HG03378 (cell line): ENCODE data around the gene ID2.

Source experiments
- ATAC-seq: cut with Tn5 transposase; IDR thresholded peaks from one replicate; pipeline ENCODE4 v1.9.1; 2021; ENCODE audit warnings: mild to moderate bottlenecking, moderate library complexity; ENCODE audit not compliant: unreplicated experiment

ID2 gene

DNA sequence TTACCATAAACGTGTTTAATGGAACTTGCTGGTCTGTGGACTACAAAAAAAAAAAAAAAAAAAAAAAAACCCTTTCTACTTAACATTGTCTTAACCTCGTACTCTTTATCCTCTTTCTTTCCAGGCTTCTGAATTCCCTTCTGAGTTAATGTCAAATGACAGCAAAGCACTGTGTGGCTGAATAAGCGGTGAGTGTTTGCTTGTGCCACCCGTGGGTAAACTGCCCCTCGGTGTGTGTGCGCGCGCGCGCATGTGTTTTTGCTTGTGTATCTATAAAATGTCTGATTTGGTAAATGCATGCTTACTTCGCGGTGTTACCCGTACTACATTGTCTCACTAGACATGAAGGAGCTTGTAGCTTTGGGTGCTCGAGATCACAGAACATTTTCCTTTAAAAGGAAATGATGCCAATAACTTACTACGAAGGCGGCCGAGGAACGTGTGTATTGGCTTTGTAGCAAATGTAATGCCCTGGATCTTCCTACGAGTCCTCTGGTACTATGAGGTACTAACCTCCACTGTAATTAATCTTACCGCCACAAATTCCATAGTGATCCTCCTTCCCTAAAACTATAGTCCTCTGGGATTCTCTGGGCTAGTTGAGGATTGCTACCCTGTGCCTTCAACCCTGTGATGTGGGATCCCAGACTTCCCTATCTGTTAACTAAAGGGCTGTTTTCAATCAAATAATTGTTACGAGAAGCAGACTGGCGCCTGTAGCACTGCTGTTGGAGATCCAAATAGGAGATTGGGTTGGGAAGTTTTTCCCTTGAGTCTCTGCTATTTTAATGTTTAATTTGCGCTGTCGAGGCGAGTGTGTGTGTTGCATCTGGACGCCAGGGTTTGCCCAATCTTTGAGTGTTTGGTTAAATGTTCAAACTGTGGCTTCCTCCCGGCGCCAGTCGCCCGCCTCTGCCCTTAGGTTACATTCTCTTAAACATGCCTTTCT lies 1.1 kb downstream of the ID2 start:
- no peak for ATAC-seq

DNA sequence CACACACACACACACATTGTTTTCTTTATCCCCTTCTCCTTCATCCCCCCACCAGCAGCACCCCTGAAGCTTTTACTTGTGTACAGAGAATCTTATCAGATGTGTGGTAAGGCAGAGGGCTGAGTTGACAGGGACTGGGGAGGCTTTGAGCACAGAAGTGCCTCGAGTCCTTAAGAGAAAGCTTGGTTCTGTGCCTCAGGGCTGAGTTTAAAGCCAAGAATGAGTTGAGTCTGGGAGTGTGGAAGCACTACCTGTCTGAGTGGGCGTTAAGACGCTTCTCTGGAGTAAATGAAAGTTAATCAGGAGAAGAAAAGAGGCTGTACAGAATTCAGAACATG lies 2.7 kb downstream of the ID2 start:
- no peak for ATAC-seq

DNA sequence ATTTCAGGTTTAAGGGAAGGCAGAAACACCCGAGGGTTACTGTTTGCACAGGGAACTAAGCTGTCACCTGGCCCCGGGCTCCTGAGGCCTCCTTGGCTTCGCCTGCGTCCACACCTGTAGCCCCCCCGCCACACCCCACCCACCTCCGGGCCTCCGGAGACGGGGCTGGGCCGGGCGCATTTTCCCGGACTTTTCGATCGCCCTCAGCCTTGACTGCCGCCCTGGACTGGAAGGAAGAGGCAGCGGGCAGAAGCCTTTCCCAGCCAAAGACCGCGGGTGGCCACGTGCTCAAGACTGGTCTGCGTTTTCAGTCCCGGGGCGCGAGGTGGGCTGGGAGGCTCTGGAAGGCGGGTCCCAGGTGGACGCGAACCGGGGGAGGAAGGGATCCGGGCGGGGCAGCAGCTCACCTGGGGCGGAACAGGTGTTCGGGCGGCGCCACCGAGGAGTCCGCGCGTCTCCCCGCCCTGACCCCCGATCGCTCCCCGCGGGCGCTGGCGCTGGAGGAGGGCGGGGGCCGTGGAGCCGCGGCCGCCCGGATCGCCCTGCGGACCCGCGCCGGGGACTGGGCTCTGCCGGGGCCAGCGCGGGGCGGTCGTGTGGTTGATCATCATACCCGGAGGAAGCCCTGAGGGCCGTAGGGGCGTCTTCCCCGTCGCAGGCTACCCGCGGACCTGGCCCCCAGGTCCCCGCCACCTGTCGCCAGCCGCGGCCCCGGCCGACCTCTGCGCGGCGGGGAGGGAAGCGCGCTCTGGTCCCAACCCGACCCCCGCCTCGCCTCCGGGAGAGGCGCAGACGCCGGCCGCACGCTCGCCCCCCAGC lies 3.2 kb downstream of the ID2 start:
- no peak for ATAC-seq

DNA sequence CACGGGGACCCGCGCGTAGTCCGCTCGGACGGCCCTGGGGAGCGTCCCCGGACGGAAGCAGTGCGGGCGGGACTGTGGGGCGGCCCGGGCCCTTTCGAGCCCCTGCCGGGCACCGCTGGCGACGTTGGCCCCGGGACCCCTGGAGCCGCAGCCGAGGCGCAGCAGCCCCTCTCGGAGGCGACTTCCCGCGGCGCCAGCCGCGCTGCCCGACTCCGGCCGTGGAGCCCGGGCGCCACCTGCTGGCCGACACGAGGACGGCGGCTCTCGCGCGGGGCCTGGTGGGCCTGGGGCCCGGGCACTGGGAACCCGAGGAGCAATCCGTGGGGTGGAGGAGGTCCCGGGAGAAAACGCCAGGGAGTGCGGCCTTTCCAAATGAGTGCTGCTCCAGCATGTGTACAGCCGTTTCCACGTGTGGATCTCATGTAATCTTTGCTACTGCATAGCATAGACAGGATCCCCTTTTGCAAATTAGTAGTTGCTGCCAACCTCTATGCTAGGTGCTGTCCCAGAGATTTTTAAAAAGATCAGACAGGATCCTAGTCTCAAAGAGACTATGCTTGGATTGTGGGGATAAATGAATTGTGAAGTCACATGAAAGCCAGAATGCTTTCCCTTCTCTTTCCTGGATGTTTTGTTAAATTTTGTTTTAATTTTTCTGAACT lies 4.0 kb downstream of the ID2 start:
- ATAC-seq = no peak

DNA sequence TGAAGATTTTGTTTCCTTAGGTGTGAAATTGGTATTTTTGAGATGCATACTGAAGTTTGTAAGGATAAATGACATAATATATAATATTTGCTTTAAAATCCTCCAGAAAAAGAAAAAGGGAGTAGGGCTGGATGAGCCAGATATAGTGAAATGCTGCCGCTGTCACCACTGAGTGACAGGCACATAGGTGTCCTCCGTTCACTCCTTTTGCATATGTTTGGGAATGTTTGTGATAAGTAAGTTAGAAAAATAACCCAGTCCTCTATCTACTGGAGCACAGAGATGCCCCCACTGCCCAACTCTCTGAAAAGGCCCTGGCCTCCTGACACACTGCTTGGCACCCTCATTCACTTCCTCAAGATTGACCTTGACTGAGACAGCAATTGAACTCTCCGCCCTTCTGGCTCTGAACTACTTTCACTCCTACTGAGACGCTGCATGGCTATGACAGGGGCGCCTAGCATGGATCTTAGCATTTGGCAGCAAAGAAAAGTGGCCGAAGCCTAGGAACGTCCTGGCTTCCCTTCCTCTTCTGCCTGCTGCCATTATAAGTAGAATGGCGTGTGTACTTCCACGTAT lies 10.1 kb downstream of the ID2 start:
- ATAC-seq = no peak

DNA sequence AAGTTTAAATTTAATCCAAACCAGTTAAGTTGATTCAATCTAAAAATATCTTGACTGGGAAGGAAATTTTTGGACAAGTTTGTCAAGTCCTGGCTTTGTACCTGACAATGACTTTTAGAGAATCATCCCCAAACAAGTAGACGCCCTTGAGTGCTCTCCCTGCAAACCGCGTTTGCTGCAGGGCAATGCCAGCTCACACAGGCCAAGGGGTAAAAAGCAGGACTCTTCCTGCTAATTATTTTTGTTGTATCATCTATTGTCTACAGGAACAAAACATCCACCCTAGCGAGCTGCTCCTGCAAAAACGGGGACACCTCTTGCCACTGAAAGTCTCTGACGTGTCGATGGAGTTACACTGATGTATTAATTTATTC lies 10.9 kb downstream of the ID2 start:
- no peak for ATAC-seq

DNA sequence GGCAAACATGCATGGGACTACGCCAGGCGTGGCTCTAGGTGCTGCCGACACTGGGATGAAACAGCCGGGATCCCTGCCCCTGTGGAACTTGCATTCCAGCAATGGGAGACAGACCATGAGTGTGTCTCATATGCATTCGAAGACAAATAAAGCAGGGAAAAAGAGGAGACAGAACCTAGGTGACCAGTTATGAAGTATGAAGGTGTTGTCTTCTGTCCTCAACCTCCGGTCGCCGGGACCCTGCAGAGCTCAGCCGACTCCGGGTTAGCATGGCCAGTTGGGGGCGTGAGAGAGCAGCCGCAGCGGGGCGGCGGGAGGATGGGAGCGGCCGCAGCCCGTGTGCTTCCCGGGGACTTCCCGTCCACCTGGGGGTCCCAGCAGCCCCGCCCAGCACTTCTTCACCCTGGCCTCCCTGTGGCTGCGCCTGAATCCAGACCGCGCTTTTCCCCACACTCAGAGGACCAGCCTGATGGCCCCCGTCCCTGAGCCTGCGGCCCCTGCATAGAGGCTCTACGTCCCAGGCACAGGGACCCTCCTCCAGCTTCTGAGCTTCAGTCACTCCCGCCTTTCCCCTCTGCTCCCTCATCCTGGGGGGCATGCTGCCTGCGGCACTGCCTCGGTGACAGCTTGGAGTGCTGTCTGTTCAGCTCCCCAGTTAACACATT lies 11.4 kb downstream of the ID2 start:
- no peak for ATAC-seq

DNA sequence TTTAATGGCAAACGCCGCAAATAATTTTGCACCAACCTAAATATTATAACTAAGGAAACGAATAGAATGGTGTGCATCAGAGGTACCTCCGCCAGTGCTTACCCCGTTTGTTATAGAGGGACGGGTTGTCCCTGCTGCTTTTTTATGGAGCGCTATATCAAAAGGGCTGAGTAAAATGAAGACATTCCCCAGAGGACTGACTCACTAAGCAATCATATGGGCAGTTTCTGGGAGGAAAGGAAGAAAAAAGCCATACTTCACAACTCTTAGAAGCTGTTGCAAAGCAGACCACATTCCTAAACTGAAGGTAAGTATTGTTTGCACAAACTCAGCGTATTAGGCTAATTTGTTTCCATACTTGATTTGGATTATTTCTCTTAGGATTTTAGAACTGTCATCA lies 12.9 kb downstream of the ID2 start:
- no peak for ATAC-seq

DNA sequence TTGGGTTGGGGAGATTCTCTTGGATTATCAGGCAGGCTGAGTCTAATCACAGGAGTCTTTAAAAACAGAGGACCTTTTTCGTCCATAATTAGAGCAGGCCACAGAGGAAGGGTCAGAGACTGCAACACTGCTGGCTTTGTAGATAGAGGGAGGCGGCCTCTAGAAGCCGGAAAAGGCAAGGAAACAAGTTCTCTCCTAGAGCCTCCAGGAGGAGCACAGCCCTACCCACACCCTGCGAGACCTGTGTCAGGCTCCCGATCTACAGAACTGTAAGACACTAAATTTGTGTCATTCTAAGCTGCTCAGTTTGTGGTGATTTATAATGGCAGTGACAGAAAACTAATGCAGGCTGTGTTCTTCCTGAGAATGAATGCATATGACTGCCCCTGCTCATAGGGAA lies 15.3 kb downstream of the ID2 start:
- ATAC-seq = no peak

DNA sequence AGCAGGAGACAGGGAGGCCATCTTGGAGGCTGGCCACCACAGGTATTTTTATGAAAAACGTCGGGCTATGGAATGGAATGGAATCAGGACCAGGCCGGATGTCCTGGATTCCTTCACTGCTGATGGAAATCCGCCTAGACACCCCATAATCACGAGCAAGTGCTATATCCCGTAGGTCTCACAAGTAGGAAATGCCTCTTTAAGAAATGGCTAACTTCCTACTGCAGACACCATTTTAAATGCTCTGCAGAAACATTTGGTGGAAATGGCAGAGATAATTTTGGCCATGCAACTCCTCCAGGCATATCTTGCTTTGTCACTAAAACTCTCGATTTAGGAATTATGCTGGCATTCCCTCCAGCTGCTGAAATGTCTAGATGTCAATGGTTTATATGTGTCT lies 18.0 kb downstream of the ID2 start:
- no peak for ATAC-seq

DNA sequence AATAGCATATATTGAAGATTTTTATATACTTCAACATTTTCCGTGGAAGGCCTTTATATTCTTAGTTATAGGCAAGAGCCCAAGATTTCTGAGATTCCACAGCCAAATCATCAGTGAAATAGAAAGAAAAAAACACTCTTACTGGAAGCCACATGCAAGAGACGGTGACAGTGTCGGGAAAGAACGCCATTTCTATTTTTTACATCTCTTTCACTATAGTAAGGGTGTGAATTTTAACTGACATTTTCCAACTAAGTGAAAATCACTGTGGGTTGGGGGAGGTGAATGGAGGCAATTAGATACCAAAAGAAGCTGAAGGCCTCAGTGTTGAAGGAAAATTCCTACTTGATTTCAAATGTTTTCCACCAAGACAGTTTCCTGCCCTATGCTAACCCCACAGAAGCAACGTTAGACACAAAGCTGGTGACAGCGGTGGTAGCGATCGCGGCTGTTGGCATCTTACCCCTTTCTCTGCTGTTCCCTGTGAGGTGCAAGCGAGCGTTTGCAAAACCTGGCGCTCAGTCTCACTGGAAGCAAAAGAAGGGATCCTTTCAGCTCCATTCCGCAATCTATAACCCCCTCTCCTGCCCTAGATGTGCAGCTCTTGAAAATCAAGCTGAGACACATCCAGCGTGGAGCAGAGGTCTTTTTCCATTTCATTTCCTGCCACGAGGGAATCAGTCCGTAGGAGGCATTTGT lies 20.0 kb downstream of the ID2 start:
- ATAC-seq = no peak

DNA sequence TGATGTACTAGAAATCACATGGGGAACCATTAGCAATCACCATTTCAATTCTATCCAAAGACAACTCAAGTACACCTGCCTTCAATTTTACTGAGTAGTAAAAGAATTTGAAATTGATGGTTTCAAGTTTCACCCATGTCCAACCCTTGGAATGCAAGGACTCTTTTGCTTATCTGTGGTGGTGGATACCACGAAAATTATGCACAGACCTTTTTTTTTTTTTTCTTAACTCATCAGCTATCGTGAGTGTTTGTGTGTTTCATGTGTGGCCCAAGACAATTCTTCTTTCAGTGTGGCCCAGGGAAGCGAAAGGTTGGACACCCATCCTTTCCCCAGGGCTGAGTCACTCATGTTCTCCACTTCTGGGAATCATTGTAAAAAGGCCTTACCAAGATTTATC lies 23.1 kb downstream of the ID2 start:
- ATAC-seq = no peak

DNA sequence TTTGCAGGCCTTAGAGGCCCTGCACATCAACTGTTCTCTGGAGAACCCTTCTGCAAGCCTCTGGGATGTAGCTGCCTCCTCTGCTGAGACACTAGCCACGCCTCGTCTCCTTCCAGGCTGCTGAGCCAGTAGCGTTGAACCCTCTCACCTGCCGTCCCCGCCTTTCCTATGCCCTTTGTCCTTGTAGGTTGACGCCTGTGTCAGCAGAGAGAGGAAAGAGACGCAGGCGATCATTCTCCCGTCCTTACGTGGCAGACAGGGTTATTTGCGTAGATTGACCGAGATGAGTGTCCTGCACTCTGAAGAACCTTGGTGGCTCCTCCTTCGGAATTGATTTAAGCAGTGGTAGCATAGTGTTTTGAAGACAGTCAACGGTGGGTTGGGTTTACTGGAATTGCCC lies 27.8 kb downstream of the ID2 start:
- no peak for ATAC-seq

DNA sequence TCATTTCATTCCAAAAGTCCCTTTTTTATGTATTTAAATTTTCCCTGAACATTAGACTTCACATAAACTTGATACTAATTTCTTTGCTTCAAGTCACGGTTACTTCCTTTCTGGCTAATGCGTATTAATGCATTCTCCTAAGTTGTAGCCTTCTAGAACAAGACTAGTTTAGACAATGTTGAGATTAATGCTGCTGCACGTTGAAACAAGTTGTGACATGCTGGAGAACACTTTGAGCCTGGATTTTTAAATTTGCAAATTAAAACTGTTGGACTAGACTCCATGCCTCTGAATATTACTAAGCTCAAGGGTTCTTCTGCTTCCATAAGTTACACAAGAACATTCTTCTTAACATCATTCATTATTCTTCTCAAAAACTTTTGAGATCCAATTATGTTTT lies 29.1 kb downstream of the ID2 start:
- ATAC-seq = no peak

DNA sequence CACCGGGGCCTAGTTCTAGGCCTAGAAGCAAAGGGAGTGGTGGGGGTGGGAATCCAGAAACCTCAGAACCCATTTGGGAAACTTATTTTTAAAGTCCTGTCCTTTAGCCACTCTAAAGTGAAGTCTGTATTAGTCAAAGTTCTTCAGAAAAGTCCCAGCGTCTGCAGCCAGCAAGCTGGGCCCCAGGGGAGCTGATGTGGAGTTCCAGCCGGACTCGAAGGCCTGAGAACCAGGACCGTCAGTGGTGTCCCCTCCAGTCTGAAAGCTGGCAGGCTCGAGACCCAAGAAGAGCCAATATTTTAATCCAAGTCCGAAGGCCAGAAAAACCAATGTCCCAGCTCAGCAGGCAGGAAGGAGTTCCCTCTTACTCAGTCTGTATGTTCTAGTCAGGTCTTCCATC lies 32.4 kb downstream of the ID2 start:
- ATAC-seq = no peak

DNA sequence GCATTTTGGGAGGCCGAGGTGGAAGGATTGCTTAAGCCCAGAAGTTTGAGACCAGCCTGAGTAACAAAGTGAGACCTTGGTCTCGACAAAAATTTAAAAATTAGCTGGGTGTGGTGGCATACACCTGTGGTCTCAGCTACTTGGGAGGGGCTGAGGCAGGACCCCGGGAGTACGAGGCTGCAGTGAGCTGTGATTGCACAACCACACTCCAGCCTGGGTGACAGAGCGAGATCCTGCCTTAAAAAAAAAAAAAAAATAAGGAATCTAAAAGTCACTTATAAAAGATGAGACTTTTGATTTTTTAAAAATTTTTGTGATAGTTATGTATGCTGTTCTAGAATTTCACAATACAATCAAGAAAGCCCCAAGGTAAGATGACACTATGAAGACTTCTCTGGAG lies 33.1 kb downstream of the ID2 start:
- ATAC-seq = no peak

DNA sequence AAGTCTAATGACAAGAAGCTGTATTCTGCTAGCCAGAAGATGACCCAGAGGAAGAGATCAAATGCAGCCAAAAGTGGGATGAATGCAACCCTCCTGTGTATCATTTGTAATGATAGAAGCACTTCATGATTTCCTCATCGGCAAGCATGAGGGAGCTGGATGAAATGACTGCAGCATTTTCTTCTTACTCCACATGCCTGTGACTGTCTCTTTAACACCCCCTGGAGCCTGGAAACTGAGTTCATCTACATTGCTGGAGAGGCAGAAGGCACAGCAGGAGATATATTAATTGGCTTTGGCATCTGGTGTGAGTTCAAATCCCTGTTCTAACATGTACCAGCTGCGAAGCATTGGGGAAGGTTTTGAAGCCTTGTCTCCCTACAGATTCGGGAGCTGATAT lies 37.7 kb downstream of the ID2 start:
- ATAC-seq = no peak

DNA sequence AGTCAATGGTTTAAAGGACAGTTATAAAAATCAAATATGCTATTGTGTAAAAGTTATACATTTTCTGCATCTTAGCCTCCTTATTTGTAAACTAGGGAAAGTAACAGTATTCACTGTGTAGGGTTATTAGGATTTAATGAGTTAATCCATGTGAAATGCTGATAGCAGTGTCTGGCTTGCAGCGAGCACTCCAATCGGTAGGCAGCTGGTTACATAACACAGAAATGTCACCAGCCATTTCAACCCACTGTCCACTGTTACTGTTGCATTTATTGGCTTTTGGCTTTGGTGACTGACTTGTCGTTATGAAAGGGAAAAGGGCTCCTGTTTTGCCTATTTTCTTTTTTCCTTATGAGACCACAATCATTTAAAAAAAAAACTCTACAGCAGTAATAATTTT lies 38.9 kb downstream of the ID2 start:
- ATAC-seq = no peak

DNA sequence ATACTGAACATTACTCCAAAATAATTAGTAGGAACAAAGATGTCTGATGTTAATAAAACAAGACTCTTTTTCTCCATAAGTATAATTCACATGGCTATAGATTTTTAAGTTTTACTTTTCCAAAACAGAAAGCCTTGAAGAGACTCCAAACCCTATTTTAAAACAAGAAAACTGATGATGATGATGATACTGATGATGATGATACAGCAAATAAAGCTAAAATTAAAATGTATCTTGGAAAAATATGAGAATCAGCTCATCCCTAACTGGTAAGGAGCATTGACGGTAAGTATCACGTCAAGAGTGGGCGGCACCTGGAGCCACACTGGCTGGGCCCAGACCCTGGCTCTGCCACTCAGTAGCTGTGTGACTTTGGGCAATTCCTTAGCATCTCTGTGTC lies 39.6 kb downstream of the ID2 start:
- ATAC-seq = no peak

DNA sequence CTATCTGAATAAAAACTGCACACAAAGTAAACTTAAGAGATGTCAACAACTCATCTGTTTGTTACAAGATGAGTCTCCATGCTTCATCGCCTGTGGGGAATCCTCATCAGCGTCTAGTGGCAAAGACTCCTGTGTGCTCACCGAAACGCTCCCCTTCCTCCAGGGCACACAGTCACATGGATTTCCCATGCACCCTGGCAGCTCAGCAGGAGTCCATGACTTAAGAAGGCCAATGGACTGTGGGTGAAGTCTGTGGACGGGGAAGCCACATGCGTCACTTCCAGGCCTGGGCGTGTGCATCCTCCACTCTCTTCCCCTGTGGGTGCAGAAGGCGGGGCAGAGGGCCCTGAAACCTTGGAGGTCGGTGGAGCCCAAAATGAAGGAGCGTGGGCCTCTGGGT lies 41.1 kb downstream of the ID2 start:
- ATAC-seq = no peak
